T-helper 1 cell treated with Interleukin-12 subunit alpha and Interleukin-12 subunit beta and Interleukin-4 antibody, amounts not matched to agents 30 ng/mL and 1 ng/mL, for 36 hours (primary cell): Measurements from ENCODE around the gene GTF3C5. TPM values are rescaled to one million over a fixed set of nuclear protein-coding genes. Genes with fewer than 3 reads are reported as not detected.
"Not testable (repeated sequence)": the region's sequence is repeated elsewhere in the genome, so short reads cannot be mapped to it uniquely, and the experiment has no call there.

ENCODE experiments used
- intact Hi-C: fragments of 100-400 bp; cut with micrococcal nuclease; formaldehyde crosslinking; loops from one replicate; pipeline ENCODE4 v1.15.1; 2024
- total RNA-seq: library from RNA; stranded (reverse); gene quantifications from 2 replicates; pipeline ENCODE4 v1.2.3, GENCODE V29; 2022

GTF3C5 gene
- total RNA-seq, 1 donor from 2014 or later: 70.8 TPM

- intact Hi-C loops: no loop called here
These were observed 34.3 kb upstream of the GTF3C5 start for GRCh38 chr9:132996526-132996925.

GRCh38 chr9:132997591-132997990 lies 33.2 kb upstream of the GTF3C5 start:
- intact Hi-C loops: no loop called here

- intact Hi-C loops: not testable (repeated sequence)
These were observed 32.6 kb upstream of the GTF3C5 start for GRCh38 chr9:132998221-132998620.

- intact Hi-C loops: no loop called here
These were observed 31.8 kb upstream of the GTF3C5 start for GRCh38 chr9:132998831-132999635.

- intact Hi-C loops: no loop called here
These were observed 28.4 kb upstream of the GTF3C5 start for GRCh38 chr9:133002147-133003070.

GRCh38 chr9:133003071-133003461 lies 27.7 kb upstream of the GTF3C5 start:
- intact Hi-C loops: no loop called here

GRCh38 chr9:133003671-133004090 lies 27.1 kb upstream of the GTF3C5 start:
- intact Hi-C loops: no loop called here

- intact Hi-C loops: no loop called here
These were observed 26.5 kb upstream of the GTF3C5 start for GRCh38 chr9:133004091-133004998.

GRCh38 chr9:133004999-133005760 lies 25.6 kb upstream of the GTF3C5 start:
- intact Hi-C loops: no loop called here

- intact Hi-C loops: no loop called here
These were observed 24.8 kb upstream of the GTF3C5 start for GRCh38 chr9:133005957-133006356.

GRCh38 chr9:133006731-133007352 lies 24.0 kb upstream of the GTF3C5 start:
- intact Hi-C loops: no loop called here

GRCh38 chr9:133008406-133008805 lies 22.4 kb upstream of the GTF3C5 start:
- intact Hi-C loops: no loop called here

- intact Hi-C loops: no loop called here
These were observed 22.0 kb upstream of the GTF3C5 start for GRCh38 chr9:133008824-133009223.

- intact Hi-C loops: no loop called here
These were observed 20.8 kb upstream of the GTF3C5 start for GRCh38 chr9:133009906-133010582.

GRCh38 chr9:133014696-133015095 lies 16.1 kb upstream of the GTF3C5 start:
- intact Hi-C loops: no loop called here

GRCh38 chr9:133023117-133023890 lies 7.5 kb upstream of the GTF3C5 start:
- intact Hi-C loops: loop anchor here (2.0 kb wide), 2 partner anchors 79 to 145 kb away; partner anchors contain the start of genes AK8, SPACA9 and TSC1

- intact Hi-C loops: no loop called here
These were observed 4.4 kb upstream of the GTF3C5 start for GRCh38 chr9:133026426-133026825.

GRCh38 chr9:133027134-133027533 lies 3.7 kb upstream of the GTF3C5 start:
- intact Hi-C loops: no loop called here

- intact Hi-C loops: no loop called here
These were observed 2.6 kb upstream of the GTF3C5 start for GRCh38 chr9:133028221-133028620.
